Left kidney (tissue), 2 donors: ENCODE measurements around the gene MED19. TPM values are rescaled to one million over a fixed set of nuclear protein-coding genes. Genes with fewer than 3 reads are reported as not detected.
"Not testable (repeated sequence)": the region's sequence is repeated elsewhere in the genome, so short reads cannot be mapped to it uniquely, and the experiment has no call there.

Experiments used
- DNase-seq: peaks from one replicate; pipeline ENCODE4 v3.0.0-alpha.2; 2013
- polyA plus RNA-seq: library from polyadenylated mRNA; unstranded; fragments of 120-200 nt; gene quantifications from one replicate; pipeline ENCODE4 v1.2.1, GENCODE V29; 2013; ENCODE audit not compliant: insufficient read length

Gene MED19
- polyA plus RNA-seq, 1 donor = 18.2 TPM

- DNase-seq = no peak
Measured at GRCh38 chr11:57709802-57710367, 2.1 kb downstream of the MED19 start.

DNA sequence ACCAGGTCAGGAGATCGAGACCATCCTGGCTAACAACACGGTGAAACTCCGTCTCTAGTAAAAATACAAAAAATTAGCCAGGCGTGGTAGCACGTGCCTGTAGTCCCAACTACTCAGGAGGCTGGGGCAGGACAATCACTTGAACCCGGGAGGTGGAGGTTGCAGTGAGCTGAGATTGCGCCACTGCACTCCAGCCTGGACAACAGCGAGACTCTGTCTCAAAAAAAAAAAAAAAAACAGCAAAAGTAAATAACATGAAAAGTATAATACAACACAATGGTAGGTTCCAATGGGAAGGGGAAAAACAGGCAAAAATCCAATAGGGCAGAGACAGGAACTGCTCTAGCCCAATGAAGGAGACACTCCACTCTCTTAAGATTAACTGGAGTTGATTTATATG lies 6.6 kb downstream of the MED19 start:
- DNase-seq = not testable (repeated sequence)

GRCh38 chr11:57704932-57705331 lies 7.1 kb downstream of the MED19 start:
- DNase-seq = no peak

DNA sequence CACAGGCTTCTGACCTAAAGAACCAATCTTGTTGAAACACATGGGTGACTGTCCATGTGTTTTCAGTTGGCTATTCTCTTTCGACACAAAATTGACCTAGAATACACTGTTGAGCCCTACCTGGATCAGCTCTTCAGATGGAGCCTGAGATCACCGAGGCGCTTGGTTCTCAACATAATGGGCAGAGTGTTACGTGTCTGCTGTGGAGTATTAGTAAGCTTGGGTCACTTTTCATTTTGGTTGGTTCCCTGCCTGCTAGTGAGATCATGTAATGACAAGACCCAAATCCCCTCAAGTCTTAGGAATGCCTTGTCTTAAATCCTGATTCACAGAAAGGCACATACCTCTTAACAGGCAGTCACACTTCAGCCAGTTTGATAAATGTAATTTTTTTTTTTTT lies 8.7 kb downstream of the MED19 start:
- DNase-seq = no peak

GRCh38 chr11:57700425-57700824 lies 11.6 kb downstream of the MED19 start:
- DNase-seq = no peak

DNA sequence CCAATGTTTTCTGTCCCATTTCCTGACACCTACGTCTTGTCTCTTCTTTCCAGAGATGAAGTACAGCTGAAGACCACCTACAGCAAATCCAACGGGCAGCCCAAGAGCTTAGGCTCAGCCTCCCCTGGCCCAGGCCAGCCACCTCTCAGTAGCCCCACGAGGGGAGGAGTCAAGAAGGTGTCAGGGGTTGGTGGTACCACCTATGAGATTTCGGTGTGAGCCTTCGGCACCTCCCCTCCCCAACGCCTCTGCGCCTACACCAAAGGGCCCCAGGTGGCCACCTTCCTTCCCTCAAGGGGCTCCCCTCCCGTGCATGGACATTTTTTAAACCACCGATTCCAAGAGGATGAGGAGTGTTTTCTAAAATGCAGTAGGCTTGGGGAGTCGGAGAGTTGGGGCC lies 12.2 kb downstream of the MED19 start:
- no peak for DNase-seq

DNA sequence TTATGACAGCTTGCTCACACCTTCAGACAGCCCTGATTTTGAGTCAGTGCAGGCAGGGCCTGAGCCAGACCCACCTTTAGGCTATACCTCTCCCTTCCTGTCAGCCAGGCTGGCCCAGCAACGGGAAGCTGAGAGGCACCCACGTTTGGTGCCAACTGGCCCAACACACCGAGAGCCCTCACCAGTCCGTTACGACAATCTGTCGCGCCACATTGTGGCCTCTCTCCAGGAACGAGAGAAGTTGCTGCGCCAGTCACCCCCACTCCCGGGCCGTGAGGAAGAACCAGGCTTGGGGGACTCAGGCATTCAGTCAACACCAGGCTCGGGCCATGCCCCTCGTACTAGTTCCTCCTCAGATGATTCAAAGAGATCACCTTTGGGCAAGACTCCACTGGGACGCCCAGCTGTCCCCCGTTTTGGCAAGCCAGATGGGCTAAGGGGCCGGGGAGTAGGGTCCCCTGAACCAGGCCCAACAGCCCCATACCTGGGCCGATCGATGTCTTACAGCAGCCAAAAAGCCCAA lies 13.1 kb downstream of the MED19 start:
- no peak for DNase-seq

DNA sequence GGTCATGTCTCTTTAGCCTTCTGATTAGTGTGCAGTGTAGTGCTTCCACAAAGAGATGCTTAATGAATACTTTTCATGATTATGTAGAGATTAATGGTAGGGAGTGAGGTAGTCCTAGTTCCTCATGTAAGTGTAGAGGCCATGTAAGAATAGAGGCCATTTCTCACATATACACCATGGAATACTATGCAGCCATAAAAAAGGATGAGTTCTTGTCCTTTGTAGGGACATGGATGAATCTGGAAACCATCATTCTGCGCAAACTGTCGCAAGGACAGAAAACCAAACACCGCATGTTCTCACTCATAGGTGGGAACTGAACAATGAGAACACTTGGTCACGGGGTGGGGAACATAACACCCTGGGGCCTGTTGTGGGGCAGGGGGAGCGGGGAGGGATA lies 21.5 kb downstream of the MED19 start:
- not testable (repeated sequence) for DNase-seq

- DNase-seq = no peak
Measured at GRCh38 chr11:57681168-57681567, 30.8 kb downstream of the MED19 start.

DNA sequence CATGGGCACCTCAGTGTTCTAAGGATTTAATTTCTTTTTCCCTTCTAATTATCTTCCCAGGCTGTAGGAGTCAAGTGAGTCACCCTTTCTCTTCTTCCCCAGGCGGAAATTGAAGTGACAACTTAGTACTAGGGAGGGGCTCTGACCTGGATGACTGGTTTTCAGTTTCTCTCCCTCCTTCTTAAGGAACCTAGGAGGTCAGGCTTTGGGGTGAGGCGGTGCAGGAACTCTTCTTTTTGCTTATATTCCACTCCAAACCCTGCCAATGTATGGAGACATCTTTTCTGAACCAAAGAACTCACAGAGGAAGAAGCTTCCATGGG lies 31.5 kb downstream of the MED19 start:
- no peak for DNase-seq

- DNase-seq = no peak
Measured at GRCh38 chr11:57679396-57679795, 32.6 kb downstream of the MED19 start.

DNA sequence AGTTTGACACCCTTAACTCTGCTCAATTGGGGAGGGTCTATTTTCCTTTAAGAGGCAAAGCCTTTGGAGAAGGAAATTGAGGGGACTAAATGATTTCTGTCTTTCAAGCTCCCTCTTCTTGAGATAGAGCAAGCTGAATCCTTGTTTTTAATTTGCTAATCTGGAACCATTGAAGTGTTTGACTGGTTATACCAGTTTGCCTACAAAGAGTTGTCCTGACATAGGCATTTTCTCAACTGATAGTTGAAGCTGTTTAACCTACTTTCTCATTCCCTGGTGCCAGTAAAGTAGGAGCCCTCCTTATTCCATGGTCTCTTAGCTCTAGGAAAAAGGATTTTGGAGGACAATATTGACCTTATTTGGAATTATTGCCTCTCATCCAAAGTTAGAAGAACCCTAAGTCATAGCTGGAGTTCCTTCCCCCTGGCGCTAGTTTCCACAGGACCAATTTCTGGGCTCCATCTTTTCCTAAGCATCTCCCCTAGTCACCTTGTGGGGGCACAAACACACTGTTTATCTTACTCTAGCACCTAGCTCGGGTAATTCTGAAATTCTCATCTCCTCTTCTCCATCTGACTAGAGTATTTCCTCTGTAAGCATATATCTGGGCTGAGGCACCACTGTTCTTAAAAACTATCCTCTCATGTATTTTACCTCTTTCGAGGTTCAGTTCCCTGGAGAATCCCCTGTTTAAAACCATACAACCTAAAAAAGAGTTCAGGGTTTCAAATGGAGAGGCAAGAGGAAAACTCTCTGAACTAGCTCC lies 36.7 kb downstream of the MED19 start:
- no peak for DNase-seq

- DNase-seq = no peak
Measured at GRCh38 chr11:57674251-57674650, 37.8 kb downstream of the MED19 start.

GRCh38 chr11:57668434-57668782 lies 43.6 kb downstream of the MED19 start:
- DNase-seq = no peak

DNA sequence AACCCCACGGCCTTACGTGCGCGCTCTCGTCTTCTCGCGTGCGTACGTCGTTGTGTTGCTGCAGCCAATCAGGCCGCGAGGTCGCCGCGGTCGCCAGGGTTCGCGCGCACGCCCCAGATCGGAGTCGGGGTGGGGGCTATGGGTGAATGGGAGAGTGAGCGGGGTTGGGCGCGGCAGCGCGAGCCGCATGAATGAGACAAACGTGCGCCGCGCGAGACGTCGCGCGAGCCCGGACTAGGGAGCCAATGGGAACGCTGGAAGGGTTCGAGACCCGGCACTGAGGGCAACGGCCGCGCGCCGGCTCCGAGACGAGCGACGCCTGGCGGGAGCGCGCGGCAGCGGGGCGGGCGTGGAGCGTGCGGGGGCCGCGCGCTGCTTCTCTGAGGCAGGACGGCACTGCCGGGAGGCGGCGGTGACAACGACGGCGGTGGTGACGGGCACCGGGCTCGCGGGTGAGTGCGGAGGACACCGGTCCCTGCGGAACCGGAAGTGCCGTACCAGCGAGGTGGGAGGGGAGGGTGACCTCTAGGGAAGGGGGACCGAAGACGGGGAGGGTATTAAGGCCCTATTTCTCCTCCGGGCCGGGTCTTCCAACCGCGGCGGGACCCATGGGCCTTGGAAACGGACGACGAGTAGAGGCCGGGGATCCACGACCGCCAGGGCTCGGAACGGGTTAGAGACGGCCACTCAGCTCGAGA lies 44.1 kb downstream of the MED19 start, which contains the start of gene ZDHHC5:
TSS of gene ZDHHC5 (plus strand) at position 379 of the 698 bp plus-strand sequence. CDS start 4,977 bp downstream, outside the sequence.
- DNase-seq = peak; percentile 99

DNA sequence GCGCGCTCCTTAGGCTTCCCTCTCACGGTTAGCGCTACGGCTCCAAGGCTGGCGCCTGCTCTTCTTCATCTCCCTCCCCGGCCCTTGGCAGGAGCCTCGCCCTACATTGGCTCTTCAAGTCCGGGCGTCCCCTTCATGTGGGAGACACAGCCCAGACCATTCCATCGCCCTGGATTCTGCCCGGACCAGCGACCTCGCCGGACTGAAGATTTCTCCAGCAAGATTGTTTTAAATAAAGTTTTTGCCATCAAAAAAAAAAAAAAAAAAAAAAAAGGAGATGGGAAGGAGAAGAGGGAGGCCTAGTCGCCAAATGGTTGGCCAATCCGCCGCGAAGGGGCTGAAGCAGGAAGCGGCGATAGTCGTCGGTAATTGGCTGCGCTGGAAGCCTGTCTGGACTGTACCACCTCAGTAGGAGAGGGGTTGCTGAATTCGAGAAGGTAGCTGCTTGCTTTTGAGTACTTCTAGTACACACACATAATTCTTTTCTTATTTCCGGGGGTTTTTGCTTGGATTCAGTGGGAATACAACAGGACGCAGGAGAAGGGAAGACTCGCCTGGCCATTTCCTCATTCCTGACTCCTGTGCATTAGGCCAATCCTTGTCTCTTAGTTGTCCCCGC lies 44.8 kb downstream of the MED19 start:
- DNase-seq = peak; percentile 96

DNA sequence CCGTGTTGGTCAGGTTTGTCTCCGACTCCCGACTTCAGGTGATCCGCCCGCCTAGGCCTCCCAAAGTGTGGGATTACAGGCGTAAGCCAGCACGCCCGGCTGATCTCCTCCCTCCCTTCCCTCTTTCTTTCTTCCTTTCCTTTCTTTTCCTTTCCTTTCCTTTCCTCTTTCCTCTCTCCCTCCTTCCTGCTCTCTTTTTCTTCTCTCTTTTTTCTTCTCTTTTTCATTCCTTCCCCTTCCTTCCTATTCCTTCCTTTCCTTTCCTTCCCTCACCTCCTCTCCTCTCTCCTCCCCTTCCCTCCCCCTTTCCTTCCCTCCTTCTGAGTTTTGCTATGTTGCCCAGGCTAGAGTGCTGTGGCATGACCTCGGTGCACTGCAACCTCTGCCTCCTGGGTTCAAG lies 48.0 kb downstream of the MED19 start:
- DNase-seq = no peak

DNA sequence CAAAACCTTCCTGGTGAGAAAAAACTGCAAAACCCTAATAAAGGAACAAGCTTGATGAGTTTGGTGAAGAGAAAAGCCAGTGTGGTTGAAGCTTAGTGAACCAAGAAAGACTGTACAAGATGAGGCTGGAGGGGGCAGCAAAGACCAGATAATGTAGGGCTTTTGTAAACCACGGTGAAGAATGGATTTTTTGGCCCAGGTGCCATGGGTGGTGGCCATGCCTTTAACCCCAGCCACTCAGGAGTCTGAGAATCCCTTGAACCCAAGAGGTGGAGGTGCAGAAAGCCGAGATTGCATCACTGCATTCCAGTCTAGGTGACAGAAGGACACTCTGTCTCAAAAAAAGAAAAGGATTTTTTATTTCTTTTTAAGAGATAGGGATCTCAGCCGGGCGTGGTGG lies 49.1 kb downstream of the MED19 start:
- no peak for DNase-seq

- no peak for DNase-seq
Measured at GRCh38 chr11:57659669-57660068, 52.3 kb downstream of the MED19 start.

DNA sequence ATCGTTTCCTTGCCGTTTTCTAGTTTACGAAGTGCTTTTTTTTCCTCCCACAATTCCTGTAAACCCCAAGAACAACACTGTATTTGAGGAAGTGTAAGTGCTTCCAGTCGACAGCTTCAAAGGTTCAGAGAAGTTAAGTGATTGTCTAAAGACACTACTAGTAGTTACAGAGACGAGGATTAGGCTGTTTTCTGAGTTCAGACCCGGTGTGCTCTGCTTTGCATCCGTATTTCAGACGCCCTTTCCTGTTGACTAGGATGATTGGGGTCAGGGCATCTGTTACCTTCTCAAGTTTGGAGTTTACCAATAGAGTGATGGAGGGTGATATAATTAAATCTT lies 54.0 kb downstream of the MED19 start:
- no peak for DNase-seq

DNA sequence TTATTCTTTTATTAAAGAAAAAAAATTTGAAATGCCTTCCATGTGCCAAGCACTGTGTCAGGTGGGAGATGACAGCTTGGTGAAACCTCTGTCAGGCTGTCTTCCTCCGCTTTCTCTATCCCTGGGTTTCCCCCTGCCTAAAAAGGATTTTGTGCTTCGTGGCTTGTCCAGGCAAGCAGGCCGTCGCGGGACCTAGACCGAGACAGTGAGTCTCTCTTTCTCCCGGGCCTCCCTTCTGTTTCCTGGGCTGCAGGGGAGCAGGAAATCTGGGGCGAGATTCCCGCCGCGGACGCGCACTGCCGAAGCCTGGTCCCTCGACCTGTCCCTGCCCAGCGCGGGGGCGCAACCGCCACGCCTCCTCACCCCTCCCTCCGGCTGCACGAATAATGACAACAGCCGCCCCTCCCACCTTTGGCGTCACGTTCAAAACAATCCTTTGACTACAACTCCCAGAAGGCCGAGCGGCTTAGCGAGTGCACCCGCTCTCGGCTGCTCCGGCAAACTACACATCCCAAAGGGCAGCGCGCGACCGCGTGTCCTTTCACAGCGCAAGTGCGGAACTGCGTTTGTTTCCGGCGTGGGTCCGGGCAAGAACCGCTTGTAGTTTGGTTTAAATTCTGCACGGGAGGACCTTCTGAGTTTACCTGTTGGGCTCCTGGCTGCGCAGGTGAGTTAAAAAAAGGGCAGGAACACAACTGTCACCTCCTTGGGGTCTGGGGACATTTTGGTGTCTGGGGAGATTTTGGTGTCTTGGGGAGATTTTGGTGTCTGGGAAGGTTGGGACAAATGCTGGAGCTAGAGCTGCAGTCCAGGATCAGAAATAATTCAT lies 54.6 kb downstream of the MED19 start, which contains the start of gene CLP1:
TSS of gene CLP1 (plus strand) at position 569 of the 829 bp plus-strand sequence. CDS start 1,715 bp downstream, outside the sequence.
- DNase-seq = peak; percentile 100

GRCh38 chr11:57656885-57657193 lies 55.2 kb downstream of the MED19 start:
- no peak for DNase-seq
